Dedifferentiated amniotic fluid mesenchymal stem cell (primary cell): Measurements from ENCODE around the gene CEP85L.
"Not testable (repeated sequence)": the region's sequence is repeated elsewhere in the genome, so short reads cannot be mapped to it uniquely, and the experiment has no call there.

Source experiments
- DNase-seq: peaks from one replicate; pipeline ENCODE4 v3.0.0-alpha.2; 2016; ENCODE audit errors: extremely low spot score

Gene CEP85L

GRCh38 chr6:118500130-118501015 lies 151.0 kb downstream of the CEP85L start:
- no peak for DNase-seq

DNA sequence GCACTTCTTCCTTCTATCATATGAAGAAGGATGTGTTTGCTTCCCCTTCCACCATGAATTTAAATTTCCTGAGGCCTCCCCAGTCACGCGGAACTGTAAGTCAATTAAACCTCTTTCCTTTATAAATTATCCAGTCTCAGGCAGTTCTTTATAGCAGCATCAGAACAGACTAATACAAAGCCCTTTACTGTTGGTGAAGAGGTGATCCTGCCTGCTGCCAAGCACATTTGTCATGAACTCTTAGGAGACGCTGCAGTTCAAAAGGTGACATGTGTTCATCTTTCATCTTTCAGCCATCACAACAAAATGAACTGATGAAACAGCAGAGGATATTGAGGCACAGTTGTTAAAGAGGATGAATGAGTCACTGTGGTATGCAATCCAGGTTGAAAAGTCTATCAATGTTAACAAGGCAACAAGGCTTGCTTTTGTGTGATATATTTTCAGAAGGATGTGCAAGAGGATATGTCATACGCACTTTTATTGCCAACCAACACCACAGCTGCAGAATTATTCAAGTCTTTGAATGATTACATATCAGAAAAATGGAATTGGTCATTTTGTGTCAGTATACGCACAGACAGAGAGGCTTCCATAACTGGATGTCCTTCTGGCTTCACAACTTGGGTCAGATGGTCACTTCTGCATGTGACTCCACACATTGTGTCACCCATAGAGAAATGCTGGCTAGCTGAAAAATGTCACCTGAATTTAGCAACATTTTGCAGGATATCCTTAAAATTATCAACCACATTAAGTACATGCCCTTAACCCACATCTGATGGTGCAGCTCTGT lies 155.7 kb downstream of the CEP85L start:
- DNase-seq, result no peak

DNA sequence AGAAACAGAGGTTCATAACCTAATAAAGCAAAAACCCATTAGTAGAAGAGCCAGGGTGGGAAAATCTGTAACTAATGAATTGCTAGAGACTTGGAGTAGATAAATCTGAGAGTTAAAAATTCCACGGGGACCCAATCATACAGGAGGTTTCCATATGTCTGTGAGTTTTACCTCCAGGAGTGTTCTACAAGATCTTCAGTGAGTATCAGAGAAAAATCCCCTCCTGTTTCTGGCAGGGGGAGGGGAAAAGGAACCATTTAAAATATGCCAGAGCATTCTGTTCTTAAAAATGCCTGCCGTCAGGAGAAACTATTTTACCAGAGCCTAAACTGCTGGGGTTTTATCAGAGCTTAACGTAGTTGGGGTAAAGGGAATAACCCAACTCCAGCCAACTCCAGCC lies 157.3 kb downstream of the CEP85L start:
- DNase-seq, result no peak

DNA sequence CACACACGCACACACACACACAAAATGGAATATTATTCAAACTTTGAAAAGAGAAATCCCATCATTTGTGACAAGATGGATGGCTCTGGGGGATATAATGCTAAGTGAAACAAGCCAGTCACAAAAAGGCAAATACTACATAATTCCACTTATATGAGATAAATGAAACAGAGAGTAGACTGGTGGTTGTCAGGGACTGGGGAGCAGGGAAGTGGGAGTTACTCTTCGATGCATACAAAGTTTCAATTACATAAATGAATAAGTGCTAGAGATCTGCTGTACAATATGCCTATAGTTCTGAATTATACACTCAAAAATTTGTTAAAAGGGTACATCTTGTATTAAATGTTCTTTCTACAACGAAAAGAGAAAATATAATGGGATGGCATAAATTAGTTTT lies 161.4 kb downstream of the CEP85L start:
- no peak for DNase-seq

DNA sequence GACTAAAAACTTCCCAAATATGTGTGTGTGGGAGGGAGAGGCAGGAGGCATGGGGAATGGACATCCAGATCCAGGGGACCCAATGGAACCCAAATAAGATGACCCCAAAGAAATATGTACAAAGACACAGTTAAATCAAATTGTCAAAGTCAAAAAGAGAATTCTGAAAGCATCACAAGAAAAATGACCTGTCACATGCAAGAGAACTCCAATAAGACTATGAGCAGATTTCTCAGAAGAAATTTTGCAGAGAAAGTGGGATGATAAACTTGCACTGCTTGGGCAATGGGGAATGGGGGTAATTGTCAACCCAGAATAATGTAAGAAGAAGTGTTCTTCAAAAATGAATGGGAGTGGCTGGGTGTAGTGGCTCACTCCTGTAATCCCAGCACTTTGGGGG lies 162.8 kb downstream of the CEP85L start:
- no peak for DNase-seq

DNA sequence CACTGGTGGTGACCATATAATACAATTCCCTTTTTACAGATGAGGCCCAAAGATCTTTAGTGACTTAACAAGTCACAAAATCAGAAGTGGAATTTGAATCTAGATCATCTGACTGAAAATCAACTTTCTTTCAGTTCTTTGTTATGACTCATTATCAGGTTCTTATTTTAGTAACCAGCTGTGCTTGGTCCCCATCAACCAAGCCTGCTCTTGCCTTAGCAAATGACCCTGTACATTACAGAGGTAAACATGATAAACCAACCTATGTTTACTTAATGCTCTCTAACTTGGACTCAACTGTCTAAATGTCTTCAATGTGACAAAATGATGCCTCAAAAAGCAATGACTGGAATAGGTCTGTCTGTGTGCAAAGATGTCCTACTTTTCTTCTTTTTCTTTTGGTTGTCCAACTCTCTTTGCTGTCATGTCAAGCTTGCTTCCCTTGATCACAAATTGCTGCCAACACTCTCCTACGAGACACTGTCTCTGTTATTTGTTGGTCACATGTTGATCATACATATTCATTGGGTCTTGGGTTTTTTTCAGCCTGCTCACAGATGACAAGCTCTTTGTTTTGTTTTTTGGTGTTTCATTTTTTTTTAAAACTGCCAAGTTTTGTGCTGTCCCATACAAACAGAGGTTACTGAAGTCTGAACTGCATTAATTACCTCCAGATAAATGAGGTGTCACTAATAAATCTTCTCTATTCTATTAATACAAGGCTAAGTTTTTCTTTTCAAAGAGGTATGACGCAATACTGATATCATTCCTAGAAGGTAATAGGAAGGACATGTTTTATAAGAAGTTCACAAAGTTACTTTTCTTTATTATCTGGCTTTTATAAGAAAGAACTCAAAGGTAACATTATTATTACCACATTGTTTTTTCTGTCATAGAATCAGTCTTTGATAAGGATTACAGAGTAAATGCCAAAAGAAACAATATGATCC lies 165.5 kb downstream of the CEP85L start:
- DNase-seq, result no peak

- no peak for DNase-seq
Measured at GRCh38 chr6:118476551-118476950, 174.8 kb downstream of the CEP85L start.

GRCh38 chr6:118473266-118473665 lies 178.1 kb downstream of the CEP85L start:
- no peak for DNase-seq

DNA sequence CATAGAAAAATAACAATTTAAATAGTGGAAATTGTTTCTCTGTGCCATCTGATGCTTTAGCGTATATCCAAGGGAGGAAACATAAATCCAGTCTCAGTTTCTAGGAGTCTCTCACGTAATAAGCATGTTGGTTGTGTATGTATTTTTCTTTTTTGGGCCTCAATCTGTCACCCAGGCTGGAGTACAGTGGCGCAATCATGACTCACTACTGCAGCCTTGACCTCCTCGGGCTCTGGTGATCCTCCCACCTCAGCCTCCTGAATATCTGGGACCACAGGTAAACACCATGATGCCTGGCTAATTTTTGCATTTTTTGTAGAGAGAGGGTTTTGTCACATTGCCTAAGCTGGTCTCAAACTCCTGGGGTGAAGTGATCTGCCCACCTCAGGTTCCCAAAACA lies 181.9 kb downstream of the CEP85L start:
- DNase-seq, result no peak

DNA sequence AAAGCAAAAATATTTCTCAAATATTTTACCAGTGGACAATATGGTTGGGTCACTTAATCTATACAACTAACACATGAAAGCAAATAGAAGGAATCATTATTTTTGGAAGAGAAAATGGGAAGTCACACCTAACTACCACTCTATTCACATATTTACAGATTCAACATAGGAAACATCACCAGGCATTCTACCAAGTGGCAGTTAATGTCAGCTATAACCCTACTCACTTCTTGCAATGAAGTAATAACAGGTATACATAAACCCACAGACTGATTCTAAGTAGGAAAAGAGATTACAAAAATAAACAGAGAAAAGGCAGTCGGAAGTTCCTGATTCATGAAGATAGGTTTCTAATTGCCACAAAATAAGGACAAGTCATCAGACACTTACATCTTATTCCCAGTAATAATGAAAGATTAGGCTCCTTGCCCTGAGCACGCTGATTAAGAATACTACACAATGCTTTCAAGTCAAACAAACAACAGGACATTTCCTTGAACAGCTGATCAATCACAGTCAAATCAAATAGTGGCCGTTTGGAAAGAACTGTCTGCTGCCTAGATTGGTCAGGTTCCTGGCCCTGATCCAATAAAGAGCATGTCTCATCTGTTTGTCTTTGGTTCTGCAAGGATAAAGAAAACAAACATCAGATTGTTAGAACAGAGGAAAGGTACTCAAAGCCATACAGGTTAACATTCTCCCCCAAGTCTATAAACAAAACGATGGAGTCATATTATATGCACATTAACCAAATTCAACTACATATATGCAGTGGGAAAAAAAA lies 182.5 kb downstream of the CEP85L start:
- DNase-seq, result no peak

GRCh38 chr6:118467181-118467580 lies 184.2 kb downstream of the CEP85L start:
- DNase-seq, result no peak

DNA sequence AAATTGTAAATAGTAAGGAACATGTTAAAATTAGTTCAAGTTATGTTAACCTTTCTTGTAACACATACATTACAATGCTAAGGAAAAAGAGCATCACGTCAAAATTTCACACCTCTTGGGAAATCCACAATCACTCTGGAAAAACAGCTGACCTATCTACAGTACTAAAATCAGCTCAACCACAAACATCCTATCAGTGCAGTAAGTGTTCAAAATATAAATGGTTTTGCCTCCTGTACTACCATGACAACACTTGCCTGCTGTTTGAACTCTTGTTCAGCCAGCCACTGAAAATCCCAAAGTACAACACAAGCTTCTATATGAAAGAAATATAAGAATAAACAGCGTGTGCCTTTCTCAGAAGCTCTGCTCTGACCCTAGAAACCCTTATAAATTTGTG lies 186.8 kb downstream of the CEP85L start:
- no peak for DNase-seq

GRCh38 chr6:118460958-118461470 lies 190.4 kb downstream of the CEP85L start:
- no peak for DNase-seq

GRCh38 chr6:118456982-118457381 lies 194.4 kb downstream of the CEP85L start:
- DNase-seq, result no peak

DNA sequence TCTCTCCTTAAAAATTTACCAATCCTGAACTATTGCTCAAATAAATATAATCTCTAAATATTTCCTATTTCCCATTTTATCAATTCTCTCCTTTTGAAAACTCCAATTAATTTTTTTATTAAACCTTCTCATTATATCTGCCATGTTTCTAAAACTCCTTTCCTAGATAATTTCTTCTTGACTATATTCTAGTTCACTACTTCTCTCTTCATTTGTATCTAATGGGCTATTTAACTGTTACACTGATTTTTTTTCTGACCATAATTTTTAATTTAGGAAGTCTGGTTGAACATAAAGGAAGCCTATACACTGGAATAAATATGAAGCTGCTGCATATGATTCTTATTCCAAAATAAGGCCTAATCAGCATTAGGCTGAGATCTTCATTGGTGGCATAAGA lies 199.6 kb downstream of the CEP85L start:
- DNase-seq, result no peak

DNA sequence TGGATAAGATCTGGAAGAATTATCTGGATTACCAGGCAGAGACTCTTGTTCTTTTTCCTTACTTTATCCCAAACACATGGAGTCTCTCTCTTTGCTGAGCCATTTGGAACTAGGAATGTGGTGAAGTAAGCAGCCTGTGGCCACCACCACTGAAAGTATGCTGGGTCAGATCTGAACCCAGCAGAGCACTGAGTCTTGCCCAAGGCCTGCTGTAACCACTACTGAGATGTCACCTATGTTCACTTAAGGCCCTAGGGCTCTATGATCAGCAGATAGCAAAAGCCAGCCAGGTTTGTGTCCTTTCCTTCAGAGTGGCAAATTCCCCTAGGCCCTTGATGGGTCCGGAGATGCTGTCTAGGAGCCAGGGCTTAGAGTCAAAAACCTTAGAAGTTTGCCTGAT lies 206.6 kb downstream of the CEP85L start:
- no peak for DNase-seq

DNA sequence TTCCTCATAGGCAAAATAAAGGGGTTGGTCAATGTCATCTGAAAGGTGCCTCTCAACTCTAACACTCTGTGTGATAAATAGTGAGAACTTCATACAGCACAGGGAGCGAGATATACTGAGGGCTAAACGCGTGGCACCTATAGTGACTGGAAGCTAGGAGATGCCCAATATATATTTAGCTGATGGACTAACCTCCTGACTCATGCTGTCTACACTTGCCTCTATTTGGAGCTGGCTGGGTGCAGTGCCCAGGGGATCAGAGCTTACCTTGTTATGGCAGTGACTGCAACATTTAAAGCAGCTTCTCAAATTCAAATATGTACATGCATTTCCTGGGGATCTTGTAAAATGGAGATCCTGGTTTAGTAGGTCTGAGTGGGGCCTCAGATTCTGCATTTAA lies 214.9 kb downstream of the CEP85L start:
- no peak for DNase-seq

DNA sequence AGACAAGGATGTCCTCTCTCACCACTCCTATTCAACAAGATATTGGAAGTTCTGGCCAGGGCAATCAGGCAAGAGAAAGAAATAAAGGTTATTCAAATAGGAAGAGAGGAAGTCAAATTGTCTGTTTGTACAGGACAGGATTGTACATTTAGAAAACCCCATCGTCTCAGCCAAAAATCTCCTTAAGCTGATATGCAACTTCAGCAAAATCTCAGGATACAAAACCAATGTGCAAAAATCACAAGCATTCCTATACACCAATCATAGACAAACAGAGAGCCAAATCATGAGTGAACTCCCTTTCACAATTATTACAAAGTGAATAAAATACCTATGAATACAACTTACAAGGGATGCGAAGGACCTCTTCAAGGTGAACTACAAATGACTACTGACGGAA lies 217.2 kb downstream of the CEP85L start:
- DNase-seq, result not testable (repeated sequence)

GRCh38 chr6:118421312-118421711 lies 230.1 kb downstream of the CEP85L start:
- not testable (repeated sequence) for DNase-seq

DNA sequence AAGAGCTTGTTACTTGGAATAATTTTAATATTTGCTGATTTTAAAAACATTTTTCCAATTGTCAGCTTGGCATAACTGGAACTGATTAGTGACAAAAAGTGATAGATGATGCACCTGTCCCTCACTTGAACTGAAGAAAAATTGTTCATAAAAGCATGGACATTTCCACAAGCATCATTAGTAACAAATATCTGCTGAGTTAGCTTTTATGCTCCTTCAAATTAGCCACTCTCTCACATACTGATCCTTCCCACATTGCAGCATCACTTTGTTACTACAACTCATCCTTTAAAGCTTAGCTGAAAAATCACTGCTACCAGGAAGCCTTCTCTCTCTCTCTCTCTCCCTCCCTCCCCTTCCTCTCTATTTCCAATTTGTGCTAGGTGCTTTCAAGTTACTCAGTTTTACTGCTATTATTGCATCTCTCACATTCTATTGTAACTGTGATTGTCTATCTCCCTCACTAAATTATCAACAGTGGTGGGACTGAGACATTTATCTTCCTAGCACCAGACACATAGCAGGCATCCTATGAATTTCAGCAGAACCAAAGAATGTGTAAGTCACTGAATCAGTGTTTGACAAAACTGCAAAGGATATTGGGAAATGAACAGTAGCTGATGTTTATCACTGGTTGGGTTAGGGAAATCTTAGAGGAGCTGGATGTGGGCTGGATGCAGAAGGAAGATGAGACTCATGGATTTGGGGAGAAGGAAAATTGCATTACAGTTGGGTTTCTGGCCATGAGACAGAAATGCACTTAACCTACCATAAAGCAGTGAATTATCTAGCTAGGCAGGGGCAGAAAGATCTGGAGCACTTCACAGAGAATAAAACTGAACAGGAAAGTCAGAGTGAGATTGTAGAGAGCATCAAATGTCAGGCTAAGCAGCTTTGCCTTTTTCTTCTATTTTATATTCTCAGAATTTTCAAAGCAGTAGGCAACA lies 231.7 kb downstream of the CEP85L start:
- DNase-seq, result no peak
